Epithelial cell of proximal tubule (primary cell): ENCODE results near the gene OSBP2. TPM values are rescaled to one million over a fixed set of nuclear protein-coding genes. Genes with fewer than 3 reads are reported as not detected.

Experiments used
- DNase-seq: peaks from one replicate; pipeline ENCODE4 v3.0.0-alpha.2; 2011; ENCODE audit warnings: low read depth
- H3K4me3 ChIP-seq: 2 replicates; pipeline ENCODE4 v1.5.1; 2011; ENCODE audit warnings: low read depth, mild to moderate bottlenecking, low read length
- CTCF ChIP-seq: conservative IDR thresholded peaks from 2 replicates; pipeline ENCODE4 v1.5.1; 2012; ENCODE audit warnings: low read depth, mild to moderate bottlenecking, low read length
- total RNA-seq: library from RNA; depleted of rRNA; stranded (reverse); fragments of >200 nt; gene quantifications from 2 replicates; pipeline ENCODE4 v1.2.3, GENCODE V29; 2015

OSBP2 gene
- total RNA-seq, 1 donor from 2014 or later, result 1.3 TPM

GRCh38 chr22:30930228-30930627, 235.6 kb downstream of the OSBP2 start:
- no peak for DNase-seq
- TF ChIP-seq CTCF, result no peak
- H3K4me3 ChIP-seq, result no peak overlapping the region

GRCh38 chr22:30931541-30932300, 237.0 kb downstream of the OSBP2 start:
- no peak for TF ChIP-seq CTCF

GRCh38 chr22:30932661-30933060, 238.0 kb downstream of the OSBP2 start:
- no peak for TF ChIP-seq CTCF
- DNase-seq, result no peak
- H3K4me3 ChIP-seq, result no peak overlapping the region

More at GRCh38 chr22:30931541-30932300, 237.0 kb downstream of the OSBP2 start:
- no peak overlapping the region for H3K4me3 ChIP-seq
- no peak for DNase-seq

GRCh38 chr22:30933457-30933856, 238.8 kb downstream of the OSBP2 start:
- H3K4me3 ChIP-seq, result no peak overlapping the region
- no peak for TF ChIP-seq CTCF
- DNase-seq, result no peak

GRCh38 chr22:30934053-30934452, 239.4 kb downstream of the OSBP2 start:
- no peak for TF ChIP-seq CTCF
- H3K4me3 ChIP-seq, result no peak overlapping the region
- no peak for DNase-seq

GRCh38 chr22:30940685-30941362, 246.2 kb downstream of the OSBP2 start:
- no peak overlapping the region for H3K4me3 ChIP-seq
- DNase-seq, result no peak
- no peak for TF ChIP-seq CTCF
